HG03354 (cell line): ENCODE measurements around the gene MOCS1.
"Not testable (repeated sequence)": the region's sequence is repeated elsewhere in the genome, so short reads cannot be mapped to it uniquely, and the experiment has no call there.

Source experiments
- ATAC-seq: cut with Tn5 transposase; IDR thresholded peaks from one replicate; pipeline ENCODE4 v1.9.1; 2021; ENCODE audit warnings: mild to moderate bottlenecking; ENCODE audit not compliant: unreplicated experiment, poor library complexity, severe bottlenecking

Gene MOCS1

DNA sequence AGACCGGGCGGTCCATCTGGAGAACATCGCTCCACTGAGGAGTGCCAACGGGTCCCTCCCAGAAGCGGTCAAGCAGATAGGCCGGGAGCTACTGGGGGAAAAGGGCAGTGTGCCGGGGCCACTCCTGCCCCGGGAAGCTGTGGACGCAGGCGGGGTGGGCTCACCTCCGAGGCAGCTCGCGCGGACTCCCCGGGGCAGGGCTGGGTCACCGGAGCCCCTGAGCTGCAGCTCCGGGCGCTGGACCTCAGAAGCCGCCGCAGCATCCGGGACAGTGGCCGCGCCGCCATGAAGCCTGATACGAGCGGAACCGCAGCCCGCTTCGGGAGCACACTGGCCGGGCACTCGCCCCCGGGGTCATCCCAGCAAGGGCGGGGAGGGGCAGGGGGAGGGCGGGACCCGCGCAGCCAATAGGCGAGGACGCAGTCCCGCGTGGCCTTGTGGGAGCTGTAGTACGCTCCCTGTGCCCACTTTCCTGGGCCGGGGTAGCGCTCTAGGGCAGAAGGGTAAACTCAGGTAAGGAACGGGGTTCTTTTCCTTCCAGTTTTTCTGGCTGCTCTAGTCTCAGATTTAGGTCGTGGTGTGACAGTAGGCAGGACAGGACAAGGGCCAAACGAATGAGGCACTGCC, at the start of gene MOCS1:
Gene MOCS1 (minus strand): TSS at position 332 of the 627 bp plus-strand sequence. CDS start 45 bp downstream, at position 287.
- ATAC-seq, result no peak

GRCh38 chr6:39984051-39984450, 49.8 kb upstream of the MOCS1 start:
- ATAC-seq, result no peak

DNA sequence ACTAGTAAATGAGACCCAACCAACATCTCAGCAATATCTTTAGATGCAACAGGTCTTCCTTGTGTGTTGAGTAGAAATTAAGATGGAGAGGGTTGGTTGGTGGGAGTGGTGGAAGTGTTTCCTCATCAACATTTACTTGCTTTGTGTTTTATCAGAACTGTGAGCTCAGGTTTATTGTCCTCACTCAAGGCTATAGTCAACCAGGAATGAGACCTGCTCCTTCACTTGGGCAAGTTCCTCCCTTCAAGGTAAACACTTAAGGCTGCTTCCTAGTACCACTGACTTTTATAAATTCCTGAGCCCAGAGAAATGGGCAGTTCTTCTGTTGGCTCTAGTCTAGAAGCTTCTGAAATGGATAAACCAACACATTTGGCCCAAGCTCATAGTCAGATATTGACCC, 48.9 kb upstream of the MOCS1 start:
- ATAC-seq, result no peak

DNA sequence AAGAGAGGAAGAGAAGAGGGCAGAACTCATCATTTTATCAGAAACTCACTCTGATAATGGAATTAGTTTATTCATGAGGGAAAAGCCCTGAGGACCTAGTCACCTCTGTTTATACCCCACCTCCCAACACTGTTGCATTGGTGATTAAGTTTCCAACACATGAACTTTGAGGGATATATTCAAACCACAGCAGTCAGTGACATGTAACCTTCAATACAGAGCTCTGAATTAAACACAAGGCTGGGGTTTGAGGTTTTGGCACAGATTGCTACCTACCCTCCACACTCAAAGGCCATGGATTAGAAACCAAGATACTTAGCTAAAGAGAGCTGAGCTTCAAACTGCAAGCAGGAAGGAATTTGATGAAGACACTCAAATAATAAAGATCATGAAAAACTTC, 48.5 kb upstream of the MOCS1 start:
- no peak for ATAC-seq

DNA sequence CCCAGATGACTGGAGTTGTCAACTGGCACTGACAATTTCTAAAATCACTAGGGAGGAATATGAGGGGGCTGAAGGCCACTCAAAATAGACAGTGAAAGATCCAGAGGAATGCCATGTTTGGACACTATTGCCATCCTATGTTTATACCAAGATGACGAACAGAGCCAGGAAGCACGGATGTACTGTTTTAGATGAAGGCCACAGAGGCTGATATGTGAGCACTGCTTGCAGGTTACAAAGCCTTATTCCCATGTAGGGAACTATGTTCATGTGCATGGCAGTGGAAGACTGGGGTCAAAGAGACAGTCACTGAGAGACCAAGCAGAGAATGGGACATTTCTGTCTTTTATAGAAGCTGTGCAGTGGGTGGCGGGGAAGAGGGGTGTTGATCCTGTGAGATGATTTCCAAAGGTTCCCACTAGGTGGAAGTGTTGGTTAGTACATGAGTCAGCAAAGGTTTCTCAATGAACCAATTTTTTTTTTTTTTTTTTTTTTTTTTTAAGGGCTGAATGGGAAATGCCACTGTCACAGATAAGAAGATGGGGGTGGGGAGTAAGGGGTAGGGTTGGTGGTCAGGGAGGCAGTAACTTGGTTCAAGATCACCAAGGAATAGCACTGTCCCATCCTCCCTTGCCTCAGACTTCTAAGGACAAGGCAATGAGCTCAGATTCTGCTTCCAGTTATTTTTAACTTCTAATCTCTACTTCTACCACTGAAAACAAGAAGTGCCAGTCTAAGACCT, 46.7 kb upstream of the MOCS1 start:
- ATAC-seq, result no peak

GRCh38 chr6:39979461-39980328, 45.4 kb upstream of the MOCS1 start:
- no peak for ATAC-seq

GRCh38 chr6:39978240-39978639, 44.0 kb upstream of the MOCS1 start:
- no peak for ATAC-seq

DNA sequence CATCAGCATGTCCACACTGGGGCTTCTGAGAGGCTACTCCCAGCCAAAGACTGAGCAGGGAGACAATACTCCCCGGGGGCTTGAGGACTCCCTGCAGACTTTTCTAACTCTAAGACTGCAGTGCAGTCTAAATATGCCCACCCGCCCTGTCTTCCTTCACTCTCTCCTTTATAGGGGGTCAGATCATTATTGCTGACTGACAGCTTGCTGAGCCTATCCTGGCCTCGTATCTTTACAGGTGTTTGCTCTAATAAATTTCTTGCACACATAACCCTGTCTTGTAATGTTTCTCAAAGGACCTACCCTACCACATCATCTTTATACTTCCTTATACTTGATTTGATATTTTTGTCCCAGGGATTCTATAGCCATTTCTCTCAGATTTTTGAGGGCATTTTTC, 39.4 kb upstream of the MOCS1 start:
- no peak for ATAC-seq

GRCh38 chr6:39972717-39973116, 38.5 kb upstream of the MOCS1 start:
- ATAC-seq, result not testable (repeated sequence)

GRCh38 chr6:39971131-39971530, 36.9 kb upstream of the MOCS1 start:
- not testable (repeated sequence) for ATAC-seq

DNA sequence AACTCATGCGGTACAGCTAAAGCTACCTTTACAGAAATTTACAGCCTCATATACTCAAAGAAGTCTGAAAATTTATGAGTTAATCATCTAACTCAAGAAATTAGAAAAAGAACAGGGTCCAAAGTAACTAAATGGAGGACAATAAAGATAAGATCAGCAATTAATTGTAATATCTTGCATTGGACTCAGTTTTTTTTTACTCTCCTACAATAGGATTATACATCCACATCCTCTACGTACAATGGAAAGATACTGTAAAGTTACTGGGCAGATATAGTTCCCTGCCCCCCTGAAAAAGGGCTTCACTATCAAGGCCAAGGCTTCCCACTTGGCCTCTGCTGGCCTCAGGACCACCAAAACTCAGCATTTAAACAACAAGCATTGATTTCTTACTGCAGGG, 31.5 kb upstream of the MOCS1 start:
- no peak for ATAC-seq

DNA sequence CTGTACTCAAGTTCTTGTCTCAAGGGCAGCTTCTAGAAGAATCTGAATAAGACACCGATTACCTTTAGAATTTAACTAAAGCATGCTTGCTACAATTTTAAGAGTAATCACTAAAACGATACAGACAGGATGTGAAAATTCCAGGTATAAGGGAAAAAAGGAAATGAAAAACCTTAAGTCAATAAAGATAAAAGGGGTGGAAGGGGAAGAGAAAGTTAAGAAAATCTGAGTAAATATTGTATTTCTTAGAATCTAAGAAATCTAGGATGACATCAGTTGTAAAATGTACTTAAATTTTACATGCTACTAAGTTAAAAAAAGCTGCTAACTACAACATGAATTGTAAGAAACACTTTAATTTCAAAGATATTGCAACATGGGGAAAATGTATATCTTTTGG, 30.3 kb upstream of the MOCS1 start:
- no peak for ATAC-seq

DNA sequence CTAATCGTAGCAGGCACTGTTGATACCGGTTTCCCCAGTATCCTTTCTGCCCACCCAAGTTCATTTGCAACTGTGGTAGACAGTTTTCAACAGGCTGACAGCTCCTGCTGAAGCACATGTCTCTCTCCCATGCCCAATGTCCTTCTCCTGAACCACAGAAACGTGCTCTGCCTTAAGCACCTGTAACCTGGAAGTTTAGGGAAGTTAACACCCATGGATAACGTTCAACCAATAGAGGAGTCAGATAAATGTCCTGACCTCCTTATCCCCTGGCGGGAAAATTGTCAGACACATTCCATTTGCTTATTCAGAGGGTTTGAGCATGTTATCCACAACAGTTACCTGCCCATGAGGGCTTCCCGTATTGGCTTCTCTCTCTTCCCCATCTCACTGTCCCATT, 29.8 kb upstream of the MOCS1 start:
- no peak for ATAC-seq

DNA sequence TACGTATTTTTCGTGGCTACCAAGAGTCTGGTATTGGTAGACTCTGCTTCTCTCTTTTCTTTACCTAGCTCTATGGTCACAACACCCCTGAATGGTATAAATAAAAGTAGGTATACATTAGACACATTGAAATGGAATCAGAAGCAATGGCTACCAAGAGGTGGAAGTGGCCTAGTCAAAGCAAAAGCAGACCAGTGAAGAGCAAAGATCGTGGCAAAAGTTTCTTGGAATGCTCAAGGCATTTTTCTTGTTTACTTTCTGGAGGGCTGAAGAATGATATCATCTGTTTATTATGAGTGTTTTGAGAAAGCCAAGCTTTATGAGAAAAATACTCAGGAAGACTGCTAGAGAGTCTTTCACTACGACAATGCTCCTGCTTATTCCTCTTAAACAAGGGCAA, 28.6 kb upstream of the MOCS1 start:
- no peak for ATAC-seq

GRCh38 chr6:39961178-39961577, 26.9 kb upstream of the MOCS1 start:
- ATAC-seq, result no peak

GRCh38 chr6:39958947-39959346, 24.7 kb upstream of the MOCS1 start:
- ATAC-seq, result no peak

- ATAC-seq, result no peak
Measured at GRCh38 chr6:39956936-39957335, 22.7 kb upstream of the MOCS1 start.

DNA sequence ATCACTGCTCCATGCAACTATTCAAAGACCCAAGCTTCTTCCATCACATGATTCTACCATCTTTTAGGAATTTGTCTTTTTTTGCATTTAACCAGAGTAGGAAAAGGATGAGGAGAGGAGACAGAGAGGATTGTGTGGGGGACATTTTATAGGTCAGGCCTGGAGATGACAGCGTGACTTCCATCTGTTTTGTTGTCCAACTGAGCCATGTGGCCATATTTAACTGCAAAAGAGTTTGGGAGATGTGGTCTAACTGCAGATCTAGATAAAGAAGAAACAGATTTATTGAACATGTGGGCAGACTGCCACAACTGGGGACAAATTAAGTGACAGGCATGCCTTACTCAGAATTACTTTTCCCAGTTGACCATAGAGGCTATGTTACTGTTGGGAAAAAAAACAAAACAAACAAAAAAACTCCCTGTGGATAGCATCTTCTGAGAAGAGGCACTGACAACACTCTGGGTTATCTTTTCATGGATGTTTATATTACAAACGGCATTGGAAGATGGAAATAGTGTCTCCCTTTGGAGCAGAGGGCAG, 18.9 kb upstream of the MOCS1 start:
- no peak for ATAC-seq

- no peak for ATAC-seq
Measured at GRCh38 chr6:39952167-39952566, 17.9 kb upstream of the MOCS1 start.

- no peak for ATAC-seq
Measured at GRCh38 chr6:39951716-39952115, 17.5 kb upstream of the MOCS1 start.
